Upper lobe of left lung (tissue), 6 donors: ENCODE results near the gene KRT35. TPM values are rescaled to one million over a fixed set of nuclear protein-coding genes. Genes with fewer than 3 reads are reported as not detected.

Experiments
- ATAC-seq, 2 donors: fragments of 200-7000 bp; cut with Tn5 transposase; one replicate each; pipeline ENCODE4 v1.9.1; 2022; ENCODE audit warnings: mild to moderate bottlenecking in 2 of 2, moderate library complexity in 2 of 2; ENCODE audit not compliant: low FRiP score in 2 of 2
- DNase-seq, 2 donors: peaks; one replicate each; pipeline ENCODE4 v3.0.0-alpha.2; 2019 to 2020
- H3K27ac ChIP-seq, 4 donors: fragments of 200-600 bp; sonication (generic); one replicate each; pipeline ENCODE4 v1.5.1; 2016 to 2019
- H3K27me3 ChIP-seq, 4 donors: fragments of 200-600 bp; sonication (generic); one replicate each; pipeline ENCODE4 v1.5.1; 2017 to 2019
- H3K36me3 ChIP-seq, 4 donors: fragments of 200-600 bp; sonication (generic); one replicate each; pipeline ENCODE4 v1.5.1; 2016 to 2019
- H3K4me1 ChIP-seq, 4 donors: fragments of 200-600 bp; sonication (generic); one replicate each; pipeline ENCODE4 v1.5.1; 2018 to 2019
- H3K4me3 ChIP-seq, 4 donors: fragments of 200-600 bp; sonication (generic); one replicate each; pipeline ENCODE4 v1.5.1; 2017 to 2019; ENCODE audit warnings: mild to moderate bottlenecking in 2 of 4, moderate library complexity in 1 of 4
- H3K9me3 ChIP-seq, 4 donors: fragments of 200-600 bp; sonication (generic); one replicate each; pipeline ENCODE4 v1.5.1; 2018 to 2019
- EP300 ChIP-seq, 4 donors: sonication (generic); formaldehyde crosslinking; IDR thresholded peaks; one replicate each; pipeline ENCODE4 v1.5.1; 2017; ENCODE audit warnings: antibody characterized with exemption in 4 of 4, control low read depth in 2 of 4
- POLR2A ChIP-seq, 4 donors: fragments of 450-650 bp; IDR thresholded peaks; one replicate each; pipeline ENCODE4 v1.5.1; 2016 to 2017; ENCODE audit warnings: antibody characterized with exemption in 4 of 4, mild to moderate bottlenecking in 2 of 4
- POLR2AphosphoS5 ChIP-seq, 2 donors: sonication (generic); formaldehyde crosslinking; IDR thresholded peaks; one replicate each; pipeline ENCODE4 v1.5.1; 2017; ENCODE audit warnings: antibody characterized with exemption in 2 of 2
- WGBS, 2 donors: methylation state at CpG; one replicate each; pipeline ENCODE4 v1.1.5; 2017 to 2018; 5-methylcytosine and 5-hydroxymethylcytosine counted together
- total RNA-seq, 6 donors: library from RNA; depleted of rRNA in 4 of 6; stranded (reverse); fragments of >200 nt in 4 of 6; gene quantifications; one replicate each; pipeline versions ENCODE4 v1.1.0 to v1.2.1, GENCODE V29; 2016 to 2021
- TF ChIP-seq, protein P1 (sequence below), 6 experiments: fragments of 450-650 bp in 4 of 6; fragments of 200-600 bp in 2 of 6; sonication (generic) in 2 of 6; IDR thresholded peaks; one replicate each; pipeline ENCODE4 v1.5.1; 2016 to 2019; ENCODE audit warnings: antibody characterized with exemption in 6 of 6
- donor health status: DM: no; HTN: no; CAD: no; lungs with moderate emphysema.
- donor health status: DM: no; HTN: yes; CAD: no; lungs with severe emphysema.

KRT35 gene
- total RNA-seq, 6 donors from 2014 or later = not detected

DNA sequence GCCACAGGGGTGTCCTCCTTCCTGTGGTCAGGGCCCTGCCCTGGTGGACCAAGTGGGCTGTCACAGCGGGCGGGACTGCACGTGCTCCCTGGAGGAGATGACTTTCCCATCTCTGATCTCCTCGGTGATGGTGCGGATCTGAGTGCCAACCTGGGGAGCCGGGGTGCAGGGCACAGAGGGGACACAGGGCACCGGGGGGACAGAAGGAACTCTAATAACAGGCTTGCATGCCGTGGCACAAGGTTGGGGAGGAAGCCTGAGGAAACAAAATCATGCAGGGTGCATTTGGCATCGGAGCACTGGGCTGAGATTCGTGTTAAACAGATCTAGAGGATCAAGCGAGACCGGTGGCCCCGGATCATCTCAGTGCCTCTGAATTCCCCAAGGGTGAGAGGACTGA lies 5.4 kb upstream of the KRT35 start:
- H3K36me3 ChIP-seq = no peaks in the 10 kb centered on the region

DNA sequence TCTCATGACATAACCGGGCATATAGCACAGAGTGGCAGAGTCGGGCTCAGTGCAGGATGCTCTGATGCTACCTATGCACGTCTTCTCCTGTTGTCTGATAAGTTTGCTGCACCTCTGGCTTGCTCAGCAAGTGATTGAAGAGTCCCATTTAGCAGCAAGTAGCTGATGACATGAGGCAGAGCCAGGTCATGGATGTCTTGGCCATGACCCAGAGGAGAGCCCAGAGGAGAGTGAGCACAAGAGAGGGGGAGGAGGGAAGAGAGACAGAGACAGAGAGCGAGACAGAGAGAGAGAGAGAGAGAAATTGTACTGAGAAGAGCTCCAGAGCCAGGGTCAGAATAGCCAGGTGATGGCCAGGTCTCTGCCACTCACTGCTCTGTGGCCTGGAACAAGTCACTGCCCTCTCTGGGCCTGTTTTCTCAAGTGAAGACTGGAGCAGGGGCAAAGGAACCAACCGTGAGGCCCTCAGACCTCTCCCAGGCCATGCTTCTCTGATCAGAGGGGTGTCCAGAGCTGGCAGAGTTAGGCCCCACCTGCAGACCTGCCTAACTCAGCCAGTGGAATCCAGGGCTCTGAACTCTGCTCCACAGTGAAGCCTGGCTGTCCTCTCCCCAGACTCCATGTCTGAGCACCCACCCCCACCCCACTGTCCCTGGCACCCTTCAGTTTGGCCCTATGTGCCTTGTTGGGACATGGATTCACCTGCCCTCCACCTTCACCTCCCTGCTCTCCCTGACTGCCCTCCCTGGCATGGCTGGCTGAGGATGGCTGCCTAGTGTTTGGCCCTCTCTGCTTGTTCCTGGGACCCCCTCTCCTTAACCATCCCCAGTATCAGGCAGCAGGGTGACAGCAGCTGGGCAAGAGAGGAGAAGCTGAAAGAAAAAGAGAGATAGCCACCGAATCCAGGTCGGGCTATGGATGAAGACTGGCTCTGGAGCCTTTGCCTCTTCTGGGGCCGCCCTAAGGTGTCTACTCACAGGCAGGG lies 4.3 kb upstream of the KRT35 start:
- H3K27ac ChIP-seq = no peak overlapping the region
- ATAC-seq (no peak), DNase-seq (no peak)
- no peaks in the 10 kb centered on the region for H3K9me3 ChIP-seq
- WGBS, 2 donors = 82 to 84% methylated on average over 7 to 8 of the region's 8 CpGs
- H3K36me3 ChIP-seq = no peaks in the 10 kb centered on the region
- H3K4me1 ChIP-seq = peaks cover 0 to 3% (median 0%) of the 10 kb centered on the region in 4 donors
- no peaks in the 10 kb centered on the region for H3K27me3 ChIP-seq
- TF ChIP-seq EP300 (IDR thresholded peaks at IDR 0.05) = no peak
- TF ChIP-seq POLR2AphosphoS5 (IDR thresholded peaks at IDR 0.05) = no peak
- TF ChIP-seq, protein P1, sequence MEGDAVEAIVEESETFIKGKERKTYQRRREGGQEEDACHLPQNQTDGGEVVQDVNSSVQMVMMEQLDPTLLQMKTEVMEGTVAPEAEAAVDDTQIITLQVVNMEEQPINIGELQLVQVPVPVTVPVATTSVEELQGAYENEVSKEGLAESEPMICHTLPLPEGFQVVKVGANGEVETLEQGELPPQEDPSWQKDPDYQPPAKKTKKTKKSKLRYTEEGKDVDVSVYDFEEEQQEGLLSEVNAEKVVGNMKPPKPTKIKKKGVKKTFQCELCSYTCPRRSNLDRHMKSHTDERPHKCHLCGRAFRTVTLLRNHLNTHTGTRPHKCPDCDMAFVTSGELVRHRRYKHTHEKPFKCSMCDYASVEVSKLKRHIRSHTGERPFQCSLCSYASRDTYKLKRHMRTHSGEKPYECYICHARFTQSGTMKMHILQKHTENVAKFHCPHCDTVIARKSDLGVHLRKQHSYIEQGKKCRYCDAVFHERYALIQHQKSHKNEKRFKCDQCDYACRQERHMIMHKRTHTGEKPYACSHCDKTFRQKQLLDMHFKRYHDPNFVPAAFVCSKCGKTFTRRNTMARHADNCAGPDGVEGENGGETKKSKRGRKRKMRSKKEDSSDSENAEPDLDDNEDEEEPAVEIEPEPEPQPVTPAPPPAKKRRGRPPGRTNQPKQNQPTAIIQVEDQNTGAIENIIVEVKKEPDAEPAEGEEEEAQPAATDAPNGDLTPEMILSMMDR (IDR thresholded peaks at IDR 0.05) = no peak
- TF ChIP-seq POLR2A (IDR thresholded peaks at IDR 0.05) = no peak
- H3K4me3 ChIP-seq = no peak overlapping the region

More for the DNA sequence above, 5.4 kb upstream of the KRT35 start:
- DNase-seq (no peak), ATAC-seq (no peak)
- Histone ChIP-seq H3K4me1 (peaks cover 0 to 4% (median 0%) of the 10 kb centered on the region in 4 donors), H3K27me3 (no peaks in the 10 kb centered on the region), H3K9me3 (no peaks in the 10 kb centered on the region), H3K27ac (no peak overlapping the region), H3K4me3 (no peak overlapping the region)
- WGBS, 2 donors = 89 to 90% methylated on average over 13 of the region's 13 CpGs
- no peak for TF ChIP-seq POLR2A (IDR thresholded peaks at IDR 0.05)
- TF ChIP-seq, protein P1 (IDR thresholded peaks at IDR 0.05) = no peak
- TF ChIP-seq EP300 (IDR thresholded peaks at IDR 0.05) = no peak
- TF ChIP-seq POLR2AphosphoS5 (IDR thresholded peaks at IDR 0.05) = no peak

DNA sequence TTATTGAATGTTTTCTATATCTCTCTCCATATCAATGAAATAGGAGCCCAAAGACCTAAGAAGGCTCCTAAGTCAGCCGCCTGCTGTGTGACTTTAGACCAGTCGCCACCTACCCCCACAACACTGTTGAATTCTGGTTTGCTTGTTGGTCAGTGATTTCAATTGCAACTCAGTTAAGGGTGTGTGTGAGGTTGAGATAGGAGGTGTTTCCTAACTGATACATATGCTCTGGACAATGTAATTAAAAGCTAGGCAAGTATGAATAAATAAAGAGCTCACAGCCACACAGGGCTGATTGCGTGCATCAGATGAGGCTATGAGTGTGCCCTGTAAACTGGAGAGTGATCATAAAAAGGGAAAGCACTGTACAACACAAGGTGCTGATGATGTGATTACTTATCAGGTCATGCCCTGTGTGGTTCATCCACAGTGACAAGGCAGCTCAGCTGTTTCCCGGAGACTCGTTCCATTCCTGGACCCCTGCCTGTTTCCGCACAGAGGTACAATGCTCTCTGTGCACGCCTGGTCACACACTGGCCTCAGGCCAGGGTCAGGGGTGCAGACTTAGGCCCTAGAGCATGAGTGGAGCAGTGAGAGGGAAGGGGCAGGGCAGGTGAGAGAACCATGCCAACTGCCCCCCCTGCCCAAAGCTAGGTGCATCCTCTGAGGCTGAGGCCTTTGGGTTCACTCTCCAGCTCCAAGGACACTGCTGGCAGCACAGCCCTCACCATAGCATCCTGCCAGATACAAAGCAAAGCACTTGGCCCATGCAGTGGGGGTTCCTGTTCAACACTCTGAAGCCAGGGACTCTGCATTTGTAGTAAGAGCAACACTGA lies 3.3 kb upstream of the KRT35 start:
- DNase-seq (no peak), ATAC-seq (no peak)
- no peak overlapping the region for H3K4me3 ChIP-seq
- no peaks in the 10 kb centered on the region for H3K9me3 ChIP-seq
- no peak for TF ChIP-seq POLR2AphosphoS5 (IDR thresholded peaks at IDR 0.05)
- TF ChIP-seq EP300 (IDR thresholded peaks at IDR 0.05) = no peak
- TF ChIP-seq POLR2A (IDR thresholded peaks at IDR 0.05) = no peak
- TF ChIP-seq, protein P1 (IDR thresholded peaks at IDR 0.05) = no peak
- no peaks in the 10 kb centered on the region for H3K27me3 ChIP-seq
- no peak overlapping the region for H3K27ac ChIP-seq
- no peaks in the 10 kb centered on the region for H3K4me1 ChIP-seq
- no peaks in the 10 kb centered on the region for H3K36me3 ChIP-seq
- 66 to 69% methylated on average over 7 of the region's 7 CpGs for WGBS, 2 donors

DNA sequence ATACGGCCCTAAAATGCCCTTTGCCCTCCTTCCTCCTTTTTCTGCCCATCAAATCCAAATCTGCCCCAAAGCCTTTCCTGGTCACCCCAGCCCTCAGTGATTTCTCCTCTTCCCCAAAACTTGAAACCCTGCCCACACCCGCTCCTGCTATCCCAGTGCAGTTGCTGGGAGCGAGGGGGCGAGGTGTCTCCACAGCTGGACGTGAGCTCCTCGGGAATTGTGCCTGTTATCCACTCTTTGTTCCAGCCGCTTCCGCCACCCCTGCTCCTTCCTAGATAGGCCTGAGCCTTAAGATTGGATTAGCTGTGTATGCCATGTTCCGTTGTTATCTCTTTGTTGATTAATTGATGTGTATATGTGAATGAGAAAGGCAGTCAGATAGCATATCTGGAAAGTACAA lies 2.6 kb upstream of the KRT35 start:
- DNase-seq (peak in 1 of 2 donors; percentile 14), ATAC-seq (no peak)
- H3K4me1 ChIP-seq = no peaks in the 10 kb centered on the region
- no peaks in the 10 kb centered on the region for H3K36me3 ChIP-seq
- WGBS, 2 donors = 74 to 79% methylated on average over 9 of the region's 9 CpGs
- no peak overlapping the region for H3K27ac ChIP-seq
- H3K27me3 ChIP-seq = no peaks in the 10 kb centered on the region
- no peak for TF ChIP-seq POLR2AphosphoS5 (IDR thresholded peaks at IDR 0.05)
- TF ChIP-seq, protein P1 (IDR thresholded peaks at IDR 0.05) = no peak
- no peak for TF ChIP-seq EP300 (IDR thresholded peaks at IDR 0.05)
- no peak for TF ChIP-seq POLR2A (IDR thresholded peaks at IDR 0.05)
- H3K9me3 ChIP-seq = no peaks in the 10 kb centered on the region
- no peak overlapping the region for H3K4me3 ChIP-seq
